ENCODE results near the gene ADAD2. TPM values are rescaled to one million over a fixed set of nuclear protein-coding genes. Genes with fewer than 3 reads are reported as not detected.

Gene ADAD2
- polyA plus RNA-seq, 1 donor = 1.4 TPM

Other genes with a start within 250 kb of the ADAD2 start
- gene OSGIN1, start 237.9 kb upstream of the ADAD2 start, polyA plus RNA-seq (ENCODE audit: insufficient read length) = 0.53 TPM
- gene NECAB2, start 222.9 kb upstream of the ADAD2 start, polyA plus RNA-seq (ENCODE audit: insufficient read length) = 0.45 TPM
- gene SLC38A8, start 148.4 kb upstream of the ADAD2 start, polyA plus RNA-seq (ENCODE audit: insufficient read length) = not detected
- gene MBTPS1, start 74.2 kb upstream of the ADAD2 start, polyA plus RNA-seq (ENCODE audit: insufficient read length) = 66.1 TPM
- 13.7 TPM for gene HSDL1, start 46.0 kb upstream of the ADAD2 start, polyA plus RNA-seq (ENCODE audit: insufficient read length)
- 0.41 TPM for gene DNAAF1, start 45.8 kb upstream of the ADAD2 start, polyA plus RNA-seq (ENCODE audit: insufficient read length)
- gene TAF1C, start 4.1 kb upstream of the ADAD2 start, polyA plus RNA-seq (ENCODE audit: insufficient read length) = 34.3 TPM
- 0.06 TPM for gene KCNG4, start 48.9 kb downstream of the ADAD2 start, polyA plus RNA-seq (ENCODE audit: insufficient read length)
- 1.1 TPM for gene WFDC1, start 103.7 kb downstream of the ADAD2 start, polyA plus RNA-seq (ENCODE audit: insufficient read length)
- 1.4 TPM for gene ATP2C2, start 177.4 kb downstream of the ADAD2 start, polyA plus RNA-seq (ENCODE audit: insufficient read length)